ENCODE results near the gene ATP6V1G3. TPM values are rescaled to one million over a fixed set of nuclear protein-coding genes. Genes with fewer than 3 reads are reported as not detected.

Gene ATP6V1G3
- total RNA-seq, 4 donors from 2014 or later = not detected

DNA sequence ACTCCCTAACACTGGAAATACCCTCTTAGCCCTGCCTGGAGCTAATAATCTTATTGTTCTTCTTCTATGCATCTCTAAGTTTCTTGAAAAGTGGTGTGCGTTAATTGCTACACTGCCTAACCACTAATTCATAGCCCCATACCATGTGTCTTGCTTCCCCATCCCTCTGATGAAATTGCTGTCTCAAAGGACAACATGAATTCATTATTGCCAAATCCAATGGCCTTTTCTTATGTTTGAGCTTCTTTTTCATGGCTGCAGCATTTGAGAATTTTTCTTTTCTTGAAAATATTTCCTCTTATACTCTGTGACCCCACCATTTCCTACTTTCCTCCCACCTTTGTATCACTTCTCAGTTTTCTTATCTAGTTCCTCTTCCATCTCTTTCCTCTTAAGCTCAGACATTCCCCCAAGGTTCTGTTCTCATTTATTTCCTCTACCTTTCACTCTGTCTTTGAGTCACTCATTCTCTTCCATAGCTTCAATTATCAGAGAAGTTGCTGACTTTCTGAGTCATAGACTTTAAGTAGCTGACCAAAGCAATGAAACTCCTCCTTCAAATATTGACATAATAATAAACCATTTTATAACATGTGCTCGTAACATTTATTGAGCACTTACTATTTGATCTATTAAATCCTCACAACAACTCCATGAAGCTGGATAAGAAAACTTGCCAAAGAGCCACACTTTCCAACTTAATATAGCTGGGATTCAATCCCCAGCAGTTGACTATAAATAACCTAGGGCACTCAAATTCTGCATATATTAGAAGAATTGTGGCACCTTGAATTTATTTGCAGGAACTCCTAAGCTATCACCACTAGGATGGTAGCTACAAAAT, 35.5 kb upstream of the ATP6V1G3 start:
- WGBS, 2 donors (ENCODE audit: low coverage in 1 of 2) = 71 to 74% methylated on average over 2 of the region's 2 CpGs
- in situ Hi-C loops (cut with MboI; ENCODE audit: low pct_ligation_motif_present in 1 of 4, low pct_unique_long_range_greater_than_20kb in 1 of 4, low sequenced_read_pairs in 3 of 4) (no loop called here), intact Hi-C loops (cut with DNase I; ENCODE audit: low total_unique reads) (no loop called here)
- Histone ChIP-seq H3K4me3 (no peak overlapping the region), H3K27me3 (no peaks in the 10 kb centered on the region), H3K4me1 (no peaks in the 10 kb centered on the region), H3K9me3 (no peaks in the 10 kb centered on the region), H3K27ac (no peak overlapping the region), H3K36me3 (no peaks in the 10 kb centered on the region)
- TF ChIP-seq POLR2A (IDR thresholded peaks at IDR 0.05) = no peak
- no peak for DNase-seq

DNA sequence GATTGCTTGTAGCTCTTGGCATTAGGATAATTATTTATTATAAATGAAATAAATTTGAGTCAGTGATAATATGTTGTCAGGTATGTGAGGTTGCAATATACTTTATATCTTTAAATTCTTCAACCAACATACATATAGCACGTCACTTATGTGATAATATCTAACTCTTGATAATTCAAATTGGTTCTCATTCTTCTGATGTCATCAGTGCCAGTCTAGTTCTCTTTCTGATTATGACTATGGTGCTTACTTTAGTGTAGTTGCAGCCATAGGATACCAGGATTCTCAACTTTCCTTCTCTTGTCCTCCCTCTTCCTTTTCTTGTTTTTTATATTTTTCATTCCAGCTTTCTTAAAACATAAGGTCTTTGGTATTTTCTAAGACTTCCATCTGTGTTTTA, 34.8 kb upstream of the ATP6V1G3 start:
- Histone ChIP-seq H3K4me3 (no peak overlapping the region), H3K36me3 (no peaks in the 10 kb centered on the region), H3K27ac (no peak overlapping the region), H3K4me1 (no peaks in the 10 kb centered on the region), H3K9me3 (no peaks in the 10 kb centered on the region), H3K27me3 (no peaks in the 10 kb centered on the region)
- in situ Hi-C loops (cut with MboI; ENCODE audit: low pct_ligation_motif_present in 1 of 4, low pct_unique_long_range_greater_than_20kb in 1 of 4, low sequenced_read_pairs in 3 of 4) (no loop called here), intact Hi-C loops (cut with DNase I; ENCODE audit: low total_unique reads) (no loop called here)
- WGBS, 2 donors (ENCODE audit: low coverage in 1 of 2) = 89 to 95% methylated on average over 1 of the region's 1 CpG
- no peak for DNase-seq
- TF ChIP-seq, protein P1, sequence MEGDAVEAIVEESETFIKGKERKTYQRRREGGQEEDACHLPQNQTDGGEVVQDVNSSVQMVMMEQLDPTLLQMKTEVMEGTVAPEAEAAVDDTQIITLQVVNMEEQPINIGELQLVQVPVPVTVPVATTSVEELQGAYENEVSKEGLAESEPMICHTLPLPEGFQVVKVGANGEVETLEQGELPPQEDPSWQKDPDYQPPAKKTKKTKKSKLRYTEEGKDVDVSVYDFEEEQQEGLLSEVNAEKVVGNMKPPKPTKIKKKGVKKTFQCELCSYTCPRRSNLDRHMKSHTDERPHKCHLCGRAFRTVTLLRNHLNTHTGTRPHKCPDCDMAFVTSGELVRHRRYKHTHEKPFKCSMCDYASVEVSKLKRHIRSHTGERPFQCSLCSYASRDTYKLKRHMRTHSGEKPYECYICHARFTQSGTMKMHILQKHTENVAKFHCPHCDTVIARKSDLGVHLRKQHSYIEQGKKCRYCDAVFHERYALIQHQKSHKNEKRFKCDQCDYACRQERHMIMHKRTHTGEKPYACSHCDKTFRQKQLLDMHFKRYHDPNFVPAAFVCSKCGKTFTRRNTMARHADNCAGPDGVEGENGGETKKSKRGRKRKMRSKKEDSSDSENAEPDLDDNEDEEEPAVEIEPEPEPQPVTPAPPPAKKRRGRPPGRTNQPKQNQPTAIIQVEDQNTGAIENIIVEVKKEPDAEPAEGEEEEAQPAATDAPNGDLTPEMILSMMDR (IDR thresholded peaks at IDR 0.05) = no peak
- TF ChIP-seq EP300 (IDR thresholded peaks at IDR 0.05; ENCODE audit: low read depth) (no peak), POLR2AphosphoS5 (IDR thresholded peaks at IDR 0.05) (no peak), POLR2A (IDR thresholded peaks at IDR 0.05) (no peak)

DNA sequence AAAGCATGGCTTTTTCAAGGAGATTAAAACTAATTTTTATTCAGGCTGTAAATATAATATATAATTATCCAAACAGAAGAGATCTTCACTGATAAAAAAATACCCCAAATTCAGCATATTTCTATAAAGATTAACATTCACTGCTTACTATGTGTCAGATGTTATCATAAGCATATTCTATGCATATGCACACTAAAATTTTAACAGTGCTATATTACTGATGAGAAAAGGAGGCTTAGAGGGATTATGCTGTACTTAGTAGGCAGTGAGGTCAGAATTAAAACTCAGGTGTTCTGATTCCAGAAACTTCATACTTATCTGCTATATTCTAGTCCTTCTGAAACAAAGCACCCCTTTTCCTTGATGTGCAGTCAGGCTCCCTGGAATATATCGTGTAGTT, 33.8 kb upstream of the ATP6V1G3 start:
- Histone ChIP-seq H3K4me3 (no peak overlapping the region), H3K27ac (no peak overlapping the region), H3K9me3 (no peaks in the 10 kb centered on the region), H3K27me3 (no peaks in the 10 kb centered on the region), H3K36me3 (no peaks in the 10 kb centered on the region), H3K4me1 (no peaks in the 10 kb centered on the region)
- intact Hi-C loops (cut with DNase I; ENCODE audit: low total_unique reads) (no loop called here), in situ Hi-C loops (cut with MboI; ENCODE audit: low pct_ligation_motif_present in 1 of 4, low pct_unique_long_range_greater_than_20kb in 1 of 4, low sequenced_read_pairs in 3 of 4) (no loop called here)
- WGBS, 2 donors (ENCODE audit: low coverage in 1 of 2) = 89 to 94% methylated on average over 1 of the region's 1 CpG
- no peak for DNase-seq
- TF ChIP-seq, protein P1 (IDR thresholded peaks at IDR 0.05) = no peak
- no peak for TF ChIP-seq POLR2A (IDR thresholded peaks at IDR 0.05)
- TF ChIP-seq EP300 (IDR thresholded peaks at IDR 0.05; ENCODE audit: low read depth) = no peak
- TF ChIP-seq POLR2AphosphoS5 (IDR thresholded peaks at IDR 0.05) = no peak

DNA sequence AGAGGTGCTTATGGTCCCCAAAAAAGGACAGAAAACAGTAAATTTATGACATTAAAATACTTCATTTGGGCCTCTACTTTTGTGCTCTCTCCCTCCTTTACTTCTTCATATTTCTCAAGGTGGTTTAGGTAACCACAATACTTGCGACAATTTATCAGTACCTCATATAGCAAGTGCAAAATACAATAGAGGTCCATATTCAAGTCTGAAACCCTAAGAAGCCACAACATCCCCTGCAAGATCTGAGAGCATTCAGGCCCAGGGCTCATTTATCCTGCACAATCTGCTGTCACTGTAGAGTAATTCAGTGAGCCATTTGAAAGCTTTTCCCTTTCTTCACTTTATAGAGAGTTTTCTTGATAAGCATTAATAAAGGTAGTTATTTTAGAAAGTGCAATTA, 24.2 kb upstream of the ATP6V1G3 start:
- in situ Hi-C loops (cut with MboI; ENCODE audit: low pct_ligation_motif_present in 1 of 4, low pct_unique_long_range_greater_than_20kb in 1 of 4, low sequenced_read_pairs in 3 of 4) = no loop called here
- H3K27ac ChIP-seq = no peak overlapping the region
- H3K27me3 ChIP-seq = no peaks in the 10 kb centered on the region
- no peaks in the 10 kb centered on the region for H3K9me3 ChIP-seq
- DNase-seq = no peak
- no peaks in the 10 kb centered on the region for H3K4me1 ChIP-seq
- intact Hi-C loops (cut with DNase I; ENCODE audit: low total_unique reads) = no loop called here
- H3K36me3 ChIP-seq = no peaks in the 10 kb centered on the region
- WGBS, 2 donors (ENCODE audit: low coverage in 1 of 2) = 81 to 82% methylated on average over 1 of the region's 1 CpG
- TF ChIP-seq POLR2A (IDR thresholded peaks at IDR 0.05) (no peak), POLR2AphosphoS5 (IDR thresholded peaks at IDR 0.05) (no peak), EP300 (IDR thresholded peaks at IDR 0.05; ENCODE audit: low read depth) (no peak)
- TF ChIP-seq, protein P1 (IDR thresholded peaks at IDR 0.05) = no peak
- no peak overlapping the region for H3K4me3 ChIP-seq

DNA sequence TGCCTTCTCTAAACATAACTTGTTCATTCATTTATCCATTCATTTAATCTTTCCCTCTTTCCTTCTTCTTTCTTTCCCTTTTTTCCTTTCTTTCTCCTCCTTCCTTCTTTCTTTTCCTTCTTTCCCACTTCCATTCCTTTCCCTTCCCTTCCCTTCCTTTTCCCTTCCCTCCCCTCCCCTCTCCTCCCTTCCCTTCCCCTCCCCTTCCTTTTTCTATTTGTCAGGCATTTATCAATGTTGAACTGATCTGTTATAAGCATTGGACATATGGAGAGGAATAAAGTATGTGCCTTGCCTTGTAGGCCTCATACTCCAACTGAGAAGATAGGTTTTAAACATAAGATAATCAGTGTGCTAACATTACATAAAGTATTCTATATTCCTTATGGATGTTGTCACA, 23.7 kb upstream of the ATP6V1G3 start:
- TF ChIP-seq POLR2A (IDR thresholded peaks at IDR 0.05) (no peak), EP300 (IDR thresholded peaks at IDR 0.05; ENCODE audit: low read depth) (no peak), POLR2AphosphoS5 (IDR thresholded peaks at IDR 0.05) (no peak)
- TF ChIP-seq, protein P1 (IDR thresholded peaks at IDR 0.05) = no peak
- in situ Hi-C loops (cut with MboI; ENCODE audit: low pct_ligation_motif_present in 1 of 4, low pct_unique_long_range_greater_than_20kb in 1 of 4, low sequenced_read_pairs in 3 of 4) = no loop called here
- Histone ChIP-seq H3K36me3 (no peaks in the 10 kb centered on the region), H3K9me3 (no peaks in the 10 kb centered on the region), H3K27ac (no peak overlapping the region), H3K4me1 (no peaks in the 10 kb centered on the region), H3K27me3 (no peaks in the 10 kb centered on the region), H3K4me3 (no peak overlapping the region)
- DNase-seq = no peak
- intact Hi-C loops (cut with DNase I; ENCODE audit: low total_unique reads) = no loop called here

Measured in transverse colon (tissue), 4 donors.